Suprapubic skin (tissue), 4 donors: ENCODE measurements around the gene SERAC1. TPM values are rescaled to one million over a fixed set of nuclear protein-coding genes. Genes with fewer than 3 reads are reported as not detected.

Experiments
- DNase-seq, 2 donors: peaks; one replicate each; pipeline ENCODE4 v3.0.0-alpha.2; 2019; ENCODE audit warnings: low spot score in 2 of 2
- H3K27ac ChIP-seq: fragments of 200-600 bp; sonication (generic); one replicate; pipeline ENCODE4 v1.5.1; 2019
- H3K27me3 ChIP-seq: fragments of 200-600 bp; sonication (generic); one replicate; pipeline ENCODE4 v1.5.1; 2019
- H3K36me3 ChIP-seq: fragments of 200-600 bp; sonication (generic); one replicate; pipeline ENCODE4 v1.5.1; 2019
- H3K4me1 ChIP-seq: fragments of 200-600 bp; sonication (generic); one replicate; pipeline ENCODE4 v1.5.1; 2019
- H3K4me3 ChIP-seq: fragments of 200-600 bp; sonication (generic); one replicate; pipeline ENCODE4 v1.5.1; 2019; ENCODE audit warnings: mild to moderate bottlenecking
- H3K9me3 ChIP-seq: fragments of 200-600 bp; sonication (generic); one replicate; pipeline ENCODE4 v1.5.1; 2019
- EP300 ChIP-seq: sonication (generic); formaldehyde crosslinking; IDR thresholded peaks from one replicate; pipeline ENCODE4 v1.6.1; 2017; ENCODE audit warnings: antibody characterized with exemption
- POLR2A ChIP-seq, 2 donors: fragments of 450-650 bp; IDR thresholded peaks; one replicate each; pipeline ENCODE4 v1.6.1; 2017; ENCODE audit warnings: antibody characterized with exemption in 2 of 2, mild to moderate bottlenecking in 2 of 2, moderate library complexity in 2 of 2
- POLR2AphosphoS5 ChIP-seq, 3 donors: sonication (generic); formaldehyde crosslinking; IDR thresholded peaks; one replicate each; pipeline ENCODE4 v1.6.1; 2017; ENCODE audit warnings: antibody characterized with exemption in 3 of 3
- WGBS: methylation state at CpG from one replicate; pipeline ENCODE4 v1.1.5; 2018; 5-methylcytosine and 5-hydroxymethylcytosine counted together
- total RNA-seq, 4 donors: library from RNA; depleted of rRNA; stranded (reverse); fragments of >200 nt; gene quantifications; one replicate each; pipeline ENCODE4 v1.1.0, GENCODE V29; 2016
- TF ChIP-seq, protein P1 (sequence below), 2 donors: fragments of 200-600 bp in 1 of 2; fragments of 450-650 bp in 1 of 2; sonication (generic) in 1 of 2; IDR thresholded peaks; one replicate each; pipeline ENCODE4 v1.5.1; 2016 to 2019; ENCODE audit warnings: antibody characterized with exemption in 2 of 2, mild to moderate bottlenecking in 1 of 2, moderate library complexity in 1 of 2

SERAC1 gene
- total RNA-seq, 4 donors from 2014 or later: 7.8 to 11.0 (median 8.7) TPM

DNA sequence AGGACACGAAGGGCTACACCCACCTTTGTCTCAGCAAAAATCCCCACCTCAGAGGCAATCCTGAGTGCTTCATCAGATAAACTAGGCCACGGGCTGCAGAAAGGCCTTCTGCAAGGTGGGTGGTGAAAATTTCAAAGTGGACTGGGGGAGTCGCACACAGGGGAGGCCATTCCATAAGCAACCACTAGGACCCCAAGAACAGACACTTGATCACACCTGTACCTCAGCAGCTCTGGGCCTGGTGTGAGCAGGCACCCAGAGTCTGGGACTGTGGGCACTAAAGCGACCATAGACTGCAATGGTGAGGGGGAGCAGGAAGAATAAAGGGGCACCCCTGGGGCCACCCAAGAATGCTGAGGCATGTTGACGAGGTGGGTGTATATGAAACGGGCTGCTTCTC lies 52.6 kb downstream of the SERAC1 start:
- Histone ChIP-seq H3K9me3 (no peaks in the 10 kb centered on the region), H3K27ac (no peak overlapping the region), H3K4me1 (no peaks in the 10 kb centered on the region), H3K27me3 (no peaks in the 10 kb centered on the region), H3K4me3 (no peak overlapping the region), H3K36me3 (peaks cover 35% of the 10 kb centered on the region)
- TF ChIP-seq POLR2AphosphoS5 (IDR thresholded peaks at IDR 0.05): no peak
- TF ChIP-seq, protein P1, sequence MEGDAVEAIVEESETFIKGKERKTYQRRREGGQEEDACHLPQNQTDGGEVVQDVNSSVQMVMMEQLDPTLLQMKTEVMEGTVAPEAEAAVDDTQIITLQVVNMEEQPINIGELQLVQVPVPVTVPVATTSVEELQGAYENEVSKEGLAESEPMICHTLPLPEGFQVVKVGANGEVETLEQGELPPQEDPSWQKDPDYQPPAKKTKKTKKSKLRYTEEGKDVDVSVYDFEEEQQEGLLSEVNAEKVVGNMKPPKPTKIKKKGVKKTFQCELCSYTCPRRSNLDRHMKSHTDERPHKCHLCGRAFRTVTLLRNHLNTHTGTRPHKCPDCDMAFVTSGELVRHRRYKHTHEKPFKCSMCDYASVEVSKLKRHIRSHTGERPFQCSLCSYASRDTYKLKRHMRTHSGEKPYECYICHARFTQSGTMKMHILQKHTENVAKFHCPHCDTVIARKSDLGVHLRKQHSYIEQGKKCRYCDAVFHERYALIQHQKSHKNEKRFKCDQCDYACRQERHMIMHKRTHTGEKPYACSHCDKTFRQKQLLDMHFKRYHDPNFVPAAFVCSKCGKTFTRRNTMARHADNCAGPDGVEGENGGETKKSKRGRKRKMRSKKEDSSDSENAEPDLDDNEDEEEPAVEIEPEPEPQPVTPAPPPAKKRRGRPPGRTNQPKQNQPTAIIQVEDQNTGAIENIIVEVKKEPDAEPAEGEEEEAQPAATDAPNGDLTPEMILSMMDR (IDR thresholded peaks at IDR 0.05): no peak
- no peak for TF ChIP-seq EP300
- no peak for TF ChIP-seq POLR2A (IDR thresholded peaks at IDR 0.05)
- WGBS: 93% methylated on average over 6 of the region's 6 CpGs
- DNase-seq: no peak

DNA sequence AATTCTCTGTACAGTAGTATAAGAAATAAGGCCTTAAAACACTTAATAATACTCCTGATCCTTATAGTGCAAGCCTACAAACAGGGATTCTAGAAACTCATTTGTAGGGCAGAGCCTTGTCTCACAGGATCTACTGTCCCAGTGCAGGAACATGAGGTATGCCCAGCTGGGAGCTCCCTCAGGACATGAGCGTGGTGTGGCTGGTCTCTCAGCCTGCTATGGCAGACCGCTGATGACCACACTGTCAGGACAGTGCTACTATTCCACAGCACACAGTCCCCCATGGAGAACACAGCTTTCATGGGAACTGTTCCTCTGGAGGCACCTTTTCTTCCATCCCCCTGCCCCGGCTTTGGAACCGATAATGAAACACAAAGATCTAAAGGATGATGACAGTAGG lies 53.0 kb downstream of the SERAC1 start:
- Histone ChIP-seq H3K27me3 (no peaks in the 10 kb centered on the region), H3K36me3 (peaks cover 39% of the 10 kb centered on the region), H3K4me1 (no peaks in the 10 kb centered on the region), H3K4me3 (no peak overlapping the region), H3K9me3 (no peaks in the 10 kb centered on the region), H3K27ac (no peak overlapping the region)
- TF ChIP-seq, protein P1 (IDR thresholded peaks at IDR 0.05): no peak
- no peak for TF ChIP-seq POLR2A (IDR thresholded peaks at IDR 0.05)
- DNase-seq: no peak
- 98% methylated on average over 4 of the region's 4 CpGs for WGBS

DNA sequence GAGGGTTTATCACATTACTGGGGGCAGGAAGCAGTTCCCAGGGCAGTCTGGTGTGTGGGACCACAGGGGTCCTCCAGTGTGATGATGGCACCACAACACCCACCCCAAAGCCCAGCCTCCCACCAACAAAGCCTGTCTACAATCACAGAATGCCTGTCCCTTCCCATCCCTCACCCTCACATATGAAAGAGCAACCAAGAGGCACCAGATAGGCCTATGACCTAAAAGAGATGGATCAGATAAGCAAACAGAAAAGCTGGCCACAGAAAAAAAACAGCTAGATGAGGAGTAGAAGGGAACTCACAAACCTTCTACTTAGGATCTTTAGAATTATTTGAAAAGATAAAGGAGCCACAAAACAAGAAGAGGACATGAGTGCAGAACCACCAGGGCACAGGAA lies 54.3 kb downstream of the SERAC1 start:
- no peak for DNase-seq
- Histone ChIP-seq H3K9me3 (no peaks in the 10 kb centered on the region), H3K4me1 (no peaks in the 10 kb centered on the region), H3K27ac (no peak overlapping the region), H3K36me3 (peaks cover 43% of the 10 kb centered on the region), H3K4me3 (no peak overlapping the region), H3K27me3 (no peaks in the 10 kb centered on the region)
- TF ChIP-seq POLR2A (IDR thresholded peaks at IDR 0.05) (no peak), POLR2AphosphoS5 (IDR thresholded peaks at IDR 0.05) (no peak), EP300 (no peak)
- TF ChIP-seq, protein P1 (IDR thresholded peaks at IDR 0.05): no peak

DNA sequence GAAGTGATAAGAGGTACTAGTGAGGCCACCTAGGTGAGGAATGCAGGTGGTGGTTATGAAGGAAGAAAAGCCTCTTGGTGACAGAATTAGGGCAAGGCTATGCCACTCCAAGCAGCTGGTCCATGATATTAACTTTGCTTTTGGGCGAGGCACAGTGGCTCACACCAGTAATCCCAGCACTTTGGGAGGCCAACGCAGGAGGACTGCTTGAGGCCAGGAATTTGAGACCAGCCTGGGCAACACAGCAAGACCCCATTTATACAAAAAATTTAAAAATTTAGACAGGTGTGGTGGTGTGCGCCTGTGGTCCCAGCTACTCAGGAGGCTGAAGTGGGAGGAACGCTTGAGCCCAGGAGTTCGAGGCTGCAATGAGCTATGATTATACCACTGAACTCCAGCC lies 56.1 kb downstream of the SERAC1 start:
- Histone ChIP-seq H3K27ac (no peak overlapping the region), H3K4me3 (no peak overlapping the region), H3K9me3 (no peaks in the 10 kb centered on the region), H3K36me3 (peaks cover 42% of the 10 kb centered on the region), H3K4me1 (no peaks in the 10 kb centered on the region), H3K27me3 (no peaks in the 10 kb centered on the region)
- WGBS: 95% methylated on average over 5 of the region's 5 CpGs
- TF ChIP-seq EP300 (no peak), POLR2AphosphoS5 (IDR thresholded peaks at IDR 0.05) (no peak), POLR2A (IDR thresholded peaks at IDR 0.05) (no peak)
- TF ChIP-seq, protein P1 (IDR thresholded peaks at IDR 0.05): no peak
- no peak for DNase-seq

DNA sequence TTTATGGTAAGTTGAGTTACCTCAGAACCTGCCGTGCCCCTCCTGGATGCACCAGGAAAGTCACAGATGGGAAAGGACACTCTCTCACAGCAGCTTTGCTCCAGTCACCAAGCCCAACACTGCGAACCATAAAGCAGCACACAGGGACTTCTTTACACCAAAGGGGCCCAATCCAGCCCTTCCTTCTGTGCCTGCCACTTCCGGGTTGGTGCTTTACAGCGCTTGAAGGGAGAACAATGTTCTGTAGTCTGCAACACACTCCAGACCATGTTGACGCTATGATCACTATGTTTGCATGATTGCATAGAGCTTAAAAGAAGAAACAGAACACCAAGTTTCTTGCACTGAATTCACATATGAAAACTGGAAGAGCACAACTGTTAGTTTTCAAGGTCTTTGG lies 57.1 kb downstream of the SERAC1 start:
- Histone ChIP-seq H3K4me1 (no peaks in the 10 kb centered on the region), H3K36me3 (peaks cover 41% of the 10 kb centered on the region), H3K4me3 (no peak overlapping the region), H3K27me3 (no peaks in the 10 kb centered on the region), H3K9me3 (no peaks in the 10 kb centered on the region), H3K27ac (no peak overlapping the region)
- DNase-seq: no peak
- TF ChIP-seq POLR2A (IDR thresholded peaks at IDR 0.05) (no peak), POLR2AphosphoS5 (IDR thresholded peaks at IDR 0.05) (no peak), EP300 (no peak)
- TF ChIP-seq, protein P1 (IDR thresholded peaks at IDR 0.05): no peak
- 89% methylated on average over 5 of the region's 5 CpGs for WGBS
